Pancreas (tissue), 10 donors: ENCODE data around the gene GNA12. TPM values are rescaled to one million over a fixed set of nuclear protein-coding genes. Genes with fewer than 3 reads are reported as not detected.

Source experiments
- ATAC-seq, 4 donors: fragments of 200-7000 bp; cut with Tn5 transposase; one replicate each; pipeline versions ENCODE4 v1.8.0 to v1.9.1; 2020; ENCODE audit warnings: mild to moderate bottlenecking in 4 of 4, moderate library complexity in 4 of 4
- DNase-seq, 6 donors: peaks; one replicate each; pipeline ENCODE4 v3.0.0-alpha.2; 2020
- FAIRE-seq: peaks from 2 replicates; lab custom pipeline; 2012; peaks lifted over from hg19 to GRCh38; lab: Jason Lieb, UNC
- H3K27ac ChIP-seq, 4 donors: fragments of 200-600 bp; sonication (generic); 1 replicate in 3 of 4; 2 replicates in 1 of 4; pipeline versions ENCODE4 v1.5.0 to v1.8.0; 2020
- H3K27me3 ChIP-seq, 4 donors: fragments of 200-600 bp; one replicate each; pipeline ENCODE4 v1.8.0; 2021
- H3K36me3 ChIP-seq, 3 donors: fragments of 200-600 bp; sonication (generic) in 1 of 3; one replicate each; pipeline versions ENCODE4 v1.5.0 to v1.8.0; 2020 to 2021
- H3K4me1 ChIP-seq, 3 donors: fragments of 200-600 bp; one replicate each; pipeline ENCODE4 v1.8.0; 2021
- H3K4me3 ChIP-seq, 4 donors: fragments of 200-600 bp; sonication (generic) in 2 of 4; one replicate each; pipeline versions ENCODE4 v1.5.0 to v1.8.0; 2020 to 2021
- H3K9me3 ChIP-seq, 4 donors: fragments of 200-600 bp; one replicate each; pipeline ENCODE4 v1.8.0; 2021
- WGBS, 2 donors: extraction: QIAGEN DNeasy Blood & Tissue Kit; methylation state at CpG; one replicate each; pipeline ENCODE4 v1.1.7; 2013; 5-methylcytosine and 5-hydroxymethylcytosine counted together
- intact Hi-C, 3 donors: fragments of 100-400 bp; cut with DNase I; formaldehyde crosslinking; loops; one replicate each; pipeline versions ENCODE4 v1.11.1 to v1.14.2; 2022
- polyA plus RNA-seq, 2 donors: library from polyadenylated mRNA; stranded (reverse); fragments of 200-250 nt; gene quantifications; one replicate each; pipeline ENCODE4 v1.2.3, GENCODE V29; 2013
- total RNA-seq, 6 donors: library from RNA; stranded (reverse); fragmentation: NEBNext Ultra II Directional in 4 of 6; extraction: Animal tissue kit (Norgen Biotek cat#: 25700) in 4 of 6; gene quantifications; one replicate each; pipeline versions ENCODE4 v1.2.1 to v1.2.4, GENCODE V29; 2021 to 2023
- TF ChIP-seq, protein P1 (sequence below), 4 donors: fragments of 200-600 bp; sonication (generic) in 3 of 4; IDR thresholded peaks; one replicate each; pipeline versions ENCODE4 v1.5.0 to v1.8.0; 2021; ENCODE audit warnings: antibody characterized with exemption in 4 of 4
- donor health status: healthy with polysubstance abuse.
- donor health status: DM: no; HTN: no; CAD: no; lungs with moderate emphysema.
- donor health status: DM: no; HTN: no; CAD: no.
- donor health status: control.
- donor health status: control.
- donor health status: Bipolar disorder and iron deficiency.
- donor health status: DM: yes; HTN: yes; CAD: no.
- donor health status: DM: no; HTN: no; CAD: no.
- donor health status: DM: no; HTN: no; CAD: no.
- donor health status: DM: yes; HTN: yes; CAD: no.

GNA12 gene
- total and polyA plus RNA-seq, 8 donors: 7.5 to 23.0 (median 15.9) TPM

DNA sequence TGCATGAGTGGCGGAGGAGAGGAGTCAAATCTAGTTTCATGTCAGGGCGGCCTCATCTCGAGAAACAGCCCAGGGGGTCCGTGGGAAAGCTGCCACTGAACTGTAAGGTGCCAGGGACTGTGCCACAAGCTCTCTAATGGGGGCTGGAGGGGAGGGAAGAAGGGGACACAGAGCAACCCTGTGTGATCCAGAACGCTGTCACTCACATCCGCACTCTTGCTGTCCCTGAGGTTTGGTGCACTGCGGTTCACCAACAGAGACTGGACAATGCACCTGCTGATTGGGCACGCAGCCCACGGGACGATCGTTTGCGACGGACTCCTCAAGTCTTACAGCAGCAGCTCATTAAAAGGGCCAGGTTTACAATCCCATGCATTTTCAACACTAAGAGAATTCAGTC is 108.4 kb downstream of the GNA12 start:
- FAIRE-seq: no peak
- TF ChIP-seq, protein P1, sequence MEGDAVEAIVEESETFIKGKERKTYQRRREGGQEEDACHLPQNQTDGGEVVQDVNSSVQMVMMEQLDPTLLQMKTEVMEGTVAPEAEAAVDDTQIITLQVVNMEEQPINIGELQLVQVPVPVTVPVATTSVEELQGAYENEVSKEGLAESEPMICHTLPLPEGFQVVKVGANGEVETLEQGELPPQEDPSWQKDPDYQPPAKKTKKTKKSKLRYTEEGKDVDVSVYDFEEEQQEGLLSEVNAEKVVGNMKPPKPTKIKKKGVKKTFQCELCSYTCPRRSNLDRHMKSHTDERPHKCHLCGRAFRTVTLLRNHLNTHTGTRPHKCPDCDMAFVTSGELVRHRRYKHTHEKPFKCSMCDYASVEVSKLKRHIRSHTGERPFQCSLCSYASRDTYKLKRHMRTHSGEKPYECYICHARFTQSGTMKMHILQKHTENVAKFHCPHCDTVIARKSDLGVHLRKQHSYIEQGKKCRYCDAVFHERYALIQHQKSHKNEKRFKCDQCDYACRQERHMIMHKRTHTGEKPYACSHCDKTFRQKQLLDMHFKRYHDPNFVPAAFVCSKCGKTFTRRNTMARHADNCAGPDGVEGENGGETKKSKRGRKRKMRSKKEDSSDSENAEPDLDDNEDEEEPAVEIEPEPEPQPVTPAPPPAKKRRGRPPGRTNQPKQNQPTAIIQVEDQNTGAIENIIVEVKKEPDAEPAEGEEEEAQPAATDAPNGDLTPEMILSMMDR (IDR thresholded peaks at IDR 0.05): no peak
- H3K4me3 ChIP-seq: no peak overlapping the region
- no peaks in the 10 kb centered on the region for H3K27me3 ChIP-seq
- peak in 1 of 6 donors; percentile 24 for DNase-seq
- H3K9me3 ChIP-seq: no peaks in the 10 kb centered on the region
- WGBS, 2 donors: 89% methylated on average over 13 of the region's 13 CpGs
- ATAC-seq: no peak
- no peak overlapping the region for H3K27ac ChIP-seq
- no peaks in the 10 kb centered on the region for H3K36me3 ChIP-seq
- intact Hi-C loops: no loop called here
- no peaks in the 10 kb centered on the region for H3K4me1 ChIP-seq

DNA sequence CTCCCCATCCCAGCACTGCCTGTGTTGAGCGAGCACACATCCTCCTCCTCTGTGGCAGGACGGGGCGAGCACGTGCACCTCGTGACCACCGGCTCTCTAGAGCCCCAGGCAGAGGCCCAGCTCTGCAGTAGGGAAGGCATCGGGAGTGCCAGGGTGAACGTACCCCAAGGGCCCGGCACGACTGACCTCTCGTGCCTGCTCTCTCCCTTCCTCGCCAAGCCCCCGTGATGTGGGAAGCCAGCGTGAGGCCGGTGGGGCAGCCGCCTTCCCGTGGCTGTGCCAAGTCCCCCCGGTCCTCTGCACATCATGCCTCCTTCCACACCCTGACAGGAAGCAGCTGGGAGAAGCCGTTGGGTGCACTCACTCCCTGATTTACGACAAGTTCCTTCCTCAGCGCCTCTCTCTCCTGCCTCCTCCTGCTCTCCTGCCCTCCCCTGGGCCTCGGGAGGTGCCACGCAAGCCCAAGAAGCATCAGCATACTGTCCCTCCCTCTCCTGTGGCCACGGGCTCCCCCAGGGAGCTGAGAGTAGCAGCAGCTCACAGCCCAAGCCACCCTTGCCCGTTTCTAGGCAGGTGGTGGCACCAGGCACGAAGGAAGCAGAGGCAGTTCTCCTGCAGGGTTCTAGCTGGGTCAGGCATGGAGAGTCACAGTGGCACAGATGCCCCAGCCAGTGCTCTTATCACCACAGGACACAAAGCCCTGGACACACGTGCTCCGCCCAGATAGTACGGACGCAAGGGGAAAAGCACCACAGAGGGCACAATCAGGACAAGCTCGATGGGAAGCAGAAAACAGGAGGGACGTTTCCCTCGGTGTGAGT is 109.1 kb downstream of the GNA12 start:
- Histone ChIP-seq H3K9me3 (no peaks in the 10 kb centered on the region), H3K4me3 (no peak overlapping the region), H3K36me3 (peaks cover 0 to 4% (median 0%) of the 10 kb centered on the region in 3 donors), H3K4me1 (no peaks in the 10 kb centered on the region), H3K27ac (peak overlapping the region in 1 of 4 donors; percentile 33), H3K27me3 (no peaks in the 10 kb centered on the region)
- 78 to 83% methylated on average over 26 to 33 of the region's 33 CpGs for WGBS, 2 donors
- FAIRE-seq (no peak), DNase-seq (peak in 2 of 6 donors; percentile 47 to 62), ATAC-seq (peak in 3 of 4 donors; percentile 58 to 63 (median 62))
- intact Hi-C loops: no loop called here
- TF ChIP-seq, protein P1 (IDR thresholded peaks at IDR 0.05): no peak

DNA sequence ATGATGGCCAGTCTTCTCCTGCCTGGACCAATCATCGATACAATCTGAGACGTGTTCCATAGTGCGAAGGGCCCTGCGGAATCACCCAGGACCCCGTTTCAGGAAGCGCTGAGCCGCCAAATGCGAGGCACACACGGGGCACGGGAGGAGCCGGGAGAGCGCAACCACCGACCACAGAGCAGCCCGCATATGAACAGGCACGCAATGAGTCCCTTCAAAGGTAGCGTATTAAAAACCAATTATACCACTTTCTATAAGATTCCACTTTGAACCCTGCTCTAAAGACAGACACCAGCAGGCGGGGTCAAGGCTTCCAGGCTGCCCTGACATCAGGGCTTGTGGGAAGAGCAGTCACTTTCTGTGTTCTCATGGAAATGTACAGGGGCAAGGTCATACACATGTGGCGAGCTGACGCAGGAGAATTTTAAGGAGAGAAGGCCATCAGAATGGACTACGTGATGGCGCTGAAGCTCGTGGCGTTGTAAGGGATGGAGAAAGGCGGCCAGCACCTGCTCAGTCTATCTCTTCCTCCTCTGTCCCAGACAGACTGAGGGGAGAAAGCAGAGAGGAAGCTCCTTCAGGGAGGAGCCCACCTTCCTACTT is 109.9 kb downstream of the GNA12 start:
- ATAC-seq (no peak), FAIRE-seq (no peak), DNase-seq (peak in 2 of 6 donors; percentile 20 to 47)
- H3K27me3 ChIP-seq: no peaks in the 10 kb centered on the region
- TF ChIP-seq, protein P1 (IDR thresholded peaks at IDR 0.05): no peak
- no peaks in the 10 kb centered on the region for H3K4me1 ChIP-seq
- H3K9me3 ChIP-seq: no peaks in the 10 kb centered on the region
- H3K36me3 ChIP-seq: peaks cover 0 to 4% (median 0%) of the 10 kb centered on the region in 3 donors
- intact Hi-C loops: no loop called here
- no peak overlapping the region for H3K27ac ChIP-seq
- WGBS, 2 donors: 93 to 94% methylated on average over 24 of the region's 24 CpGs
- H3K4me3 ChIP-seq: no peak overlapping the region

DNA sequence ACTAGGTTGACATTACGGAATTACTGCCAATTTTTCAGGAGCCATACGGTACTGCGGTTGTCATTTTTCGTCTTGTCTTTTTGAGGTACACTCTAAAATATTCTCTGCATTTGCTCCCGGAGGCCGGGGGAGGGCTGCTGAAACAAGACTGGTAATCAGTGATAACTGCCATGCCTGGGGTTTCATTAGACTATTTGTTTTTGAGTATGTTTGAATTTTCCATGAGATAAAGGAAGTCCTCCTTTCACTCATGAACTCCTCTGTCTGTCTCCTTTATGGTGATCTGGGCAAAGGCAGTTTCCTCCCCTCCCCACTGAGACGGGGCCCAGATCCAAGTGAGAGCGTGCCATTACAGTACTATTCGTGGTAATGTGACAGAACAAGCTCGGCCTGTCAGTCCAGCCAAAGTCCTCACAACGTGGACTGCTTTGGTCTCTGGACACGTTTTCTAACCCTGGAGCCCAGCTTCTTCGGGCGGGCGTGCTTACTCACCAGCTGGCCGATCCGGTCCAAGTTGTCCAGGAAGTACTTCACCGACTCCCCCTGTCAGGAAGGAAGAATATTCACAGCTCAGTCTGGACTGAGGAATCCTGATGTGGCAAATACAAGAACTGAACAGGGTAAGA is 111.0 kb downstream of the GNA12 start:
- no peak for FAIRE-seq
- H3K4me1 ChIP-seq: no peaks in the 10 kb centered on the region

More for the DNA sequence above, 111.0 kb downstream of the GNA12 start:
- intact Hi-C loops: no loop called here
- H3K27me3 ChIP-seq: no peaks in the 10 kb centered on the region
- no peak overlapping the region for H3K4me3 ChIP-seq
- WGBS, 2 donors: 49 to 61% methylated on average over 18 of the region's 18 CpGs
- H3K36me3 ChIP-seq: peaks cover 0 to 4% (median 0%) of the 10 kb centered on the region in 3 donors
- DNase-seq (peak in 3 of 6 donors; percentile 28 to 57 (median 38)), ATAC-seq (peak in 3 of 4 donors; percentile 13 to 42 (median 39))
- H3K27ac ChIP-seq: peak overlapping the region in 1 of 4 donors; percentile 20
- TF ChIP-seq, protein P1 (IDR thresholded peaks at IDR 0.05): no peak
- no peaks in the 10 kb centered on the region for H3K9me3 ChIP-seq
